HG03442 (cell line): ENCODE measurements around the gene KRT31.
"Not testable (repeated sequence)": the region's sequence is repeated elsewhere in the genome, so short reads cannot be mapped to it uniquely, and the experiment has no call there.

Experiments
- ATAC-seq: cut with Tn5 transposase; IDR thresholded peaks from one replicate; pipeline ENCODE4 v1.9.1; 2021; ENCODE audit warnings: mild to moderate bottlenecking, moderate library complexity; ENCODE audit not compliant: unreplicated experiment

The KRT31 gene

DNA sequence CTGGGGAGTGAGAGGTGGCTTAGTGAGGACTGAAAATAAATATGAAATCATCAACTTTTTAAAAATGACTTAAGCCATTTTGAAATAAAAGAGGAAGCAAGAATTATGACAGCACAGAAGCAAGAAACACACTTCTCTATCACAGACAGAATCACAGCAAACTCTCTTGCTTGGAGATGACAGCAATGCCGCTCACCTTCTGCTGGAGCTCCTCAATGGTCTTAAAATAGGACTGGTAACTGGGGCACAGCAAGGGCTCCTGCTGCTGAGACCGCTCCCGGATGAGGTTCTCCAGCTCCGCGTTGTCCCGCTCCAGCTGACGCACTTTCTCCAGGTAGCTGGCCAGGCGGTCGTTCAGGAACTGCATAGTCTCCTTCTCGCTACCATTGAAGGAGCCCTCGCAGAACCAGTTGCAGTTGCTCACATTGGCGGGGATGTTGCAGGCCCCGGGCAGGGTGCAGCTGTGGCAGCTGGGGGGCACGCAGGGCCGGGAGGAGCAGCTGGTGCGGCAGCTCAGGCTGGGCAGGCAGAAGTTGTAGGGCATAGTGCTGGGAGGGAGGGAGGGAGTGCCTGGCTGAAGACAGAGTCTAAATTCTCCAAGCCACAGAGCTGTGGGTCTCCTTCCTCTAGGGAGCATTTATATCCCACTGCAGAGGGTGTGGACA is at the start of gene KRT31:
Gene KRT31 (minus strand): TSS at position 613 of the 665 bp plus-strand sequence. CDS start 69 bp downstream, at position 544.
- no peak for ATAC-seq

DNA sequence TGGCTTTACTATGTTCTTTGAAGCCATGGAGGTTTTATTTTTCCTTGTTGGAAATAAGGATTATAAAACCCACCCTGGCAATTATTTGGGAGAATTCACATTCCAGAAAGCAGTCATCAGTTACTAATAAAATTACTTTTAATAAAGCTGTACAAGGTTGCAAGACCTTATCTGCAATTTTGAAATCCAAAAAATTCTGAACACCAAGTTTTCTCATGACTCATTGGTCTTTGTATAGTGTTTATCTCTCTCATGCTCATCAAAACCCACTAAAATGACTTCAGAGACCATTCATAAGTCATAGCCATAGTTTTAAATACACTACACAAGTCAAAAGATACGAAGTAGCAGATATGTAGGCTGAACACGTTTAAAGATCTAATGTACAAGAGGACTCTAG is 49.4 kb upstream of the KRT31 start:
- ATAC-seq, result no peak

GRCh38 chr17:41444640-41445039 is 47.2 kb upstream of the KRT31 start:
- no peak for ATAC-seq

GRCh38 chr17:41444186-41444585 is 46.8 kb upstream of the KRT31 start:
- no peak for ATAC-seq

DNA sequence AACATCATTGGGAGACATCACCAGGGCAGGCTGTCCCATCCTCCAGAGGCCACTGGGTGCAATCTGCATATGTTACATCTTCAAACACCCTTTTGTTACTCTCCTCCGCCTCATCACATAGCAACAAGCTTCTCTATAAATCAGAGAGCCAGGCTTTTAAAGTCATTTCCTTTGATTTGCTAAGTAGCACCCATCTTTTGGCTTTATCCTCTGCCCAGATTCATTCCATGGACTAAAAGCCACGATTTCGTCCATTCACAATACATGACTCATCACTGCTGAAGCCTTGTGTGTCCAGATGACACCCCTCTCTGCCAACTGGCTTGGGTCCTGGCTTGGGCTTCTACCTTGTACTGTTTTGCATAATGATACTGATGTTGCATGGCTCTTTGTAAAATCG is 45.3 kb upstream of the KRT31 start:
- no peak for ATAC-seq

GRCh38 chr17:41440531-41441033 is 43.2 kb upstream of the KRT31 start, which contains the start of gene KRT38:
Gene KRT38 (minus strand): TSS chr17:41440983. CDS start chr17:41440921, 62 bp downstream.
- no peak for ATAC-seq

DNA sequence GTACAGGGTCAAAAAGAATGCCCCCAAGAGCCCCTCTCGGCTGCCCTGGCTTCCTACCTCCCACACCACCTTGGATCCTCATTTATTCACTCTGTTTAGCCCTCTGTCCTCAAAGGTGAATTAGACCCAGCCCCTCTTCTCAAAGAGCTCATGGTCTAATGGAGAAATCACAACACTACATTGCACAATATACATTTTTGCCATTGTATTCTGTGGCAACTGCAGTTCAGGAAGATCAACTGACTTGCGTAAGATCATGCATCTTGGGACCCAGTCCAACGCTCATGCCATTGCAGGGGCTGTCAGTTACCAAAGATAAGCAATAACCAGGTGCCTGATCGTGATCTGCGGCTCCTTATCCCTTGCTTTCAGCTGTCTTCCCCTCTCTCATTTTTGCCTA is 42.0 kb upstream of the KRT31 start:
- ATAC-seq, result no peak

GRCh38 chr17:41437769-41438168 is 40.4 kb upstream of the KRT31 start:
- no peak for ATAC-seq

- no peak for ATAC-seq
Measured at GRCh38 chr17:41437254-41437653, 39.8 kb upstream of the KRT31 start.

GRCh38 chr17:41434415-41434814 is 37.0 kb upstream of the KRT31 start:
- no peak for ATAC-seq

GRCh38 chr17:41434005-41434404 is 36.6 kb upstream of the KRT31 start:
- ATAC-seq, result no peak

DNA sequence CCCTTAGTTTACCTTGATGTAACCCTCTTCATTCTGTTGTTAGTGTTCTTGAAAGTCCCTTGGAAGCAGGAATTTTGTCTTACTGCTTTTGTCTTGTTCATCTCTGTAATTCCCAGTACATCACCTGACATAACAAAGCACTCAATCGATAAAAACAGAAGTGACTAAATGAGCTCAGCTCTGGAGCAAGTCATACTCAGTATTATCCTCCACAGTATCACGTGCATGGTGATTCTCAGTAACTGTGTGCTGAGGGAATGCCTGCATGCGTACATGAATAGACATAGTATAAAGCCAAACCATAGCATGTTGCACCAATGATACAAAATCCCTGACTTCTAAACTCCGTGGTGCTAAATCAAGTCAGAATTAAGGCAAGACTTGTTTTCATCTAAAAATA is 36.2 kb upstream of the KRT31 start:
- no peak for ATAC-seq

GRCh38 chr17:41430376-41430775 is 33.0 kb upstream of the KRT31 start:
- ATAC-seq, result not testable (repeated sequence)

- ATAC-seq, result no peak
Measured at GRCh38 chr17:41429667-41430066, 32.3 kb upstream of the KRT31 start.

DNA sequence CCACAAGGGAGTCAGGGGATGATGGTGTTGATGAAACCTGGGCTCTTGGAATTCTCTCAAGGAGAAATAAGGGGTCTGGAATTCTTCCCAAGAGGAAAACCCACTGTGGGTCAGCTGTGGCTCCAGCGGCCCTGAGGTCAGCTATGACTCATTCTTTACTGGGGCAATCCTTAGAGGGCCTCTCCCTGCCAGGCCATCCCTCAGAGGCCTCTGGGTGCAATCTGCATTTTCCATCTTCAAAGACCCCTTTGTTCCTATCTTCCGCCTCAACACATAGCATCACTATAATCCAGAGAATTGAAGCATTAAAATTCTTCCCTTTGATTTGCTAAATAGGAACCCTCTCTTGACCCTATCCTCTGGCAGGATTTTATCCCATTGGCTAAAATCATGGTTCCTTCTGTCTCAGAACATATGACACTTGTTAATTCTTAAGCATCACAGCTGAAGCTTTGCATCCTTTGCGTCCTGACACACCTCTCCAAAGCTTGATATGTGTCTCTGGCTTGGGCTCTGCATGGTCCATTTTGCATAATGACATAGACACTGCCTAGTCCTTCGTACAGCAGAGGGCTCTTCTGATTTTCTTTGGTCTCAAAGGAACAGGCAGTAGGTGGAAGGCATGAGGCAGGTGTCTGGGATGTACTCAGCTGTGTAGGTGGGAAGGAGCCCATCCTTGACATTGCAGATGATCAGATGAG is 31.3 kb upstream of the KRT31 start:
- ATAC-seq, result no peak

DNA sequence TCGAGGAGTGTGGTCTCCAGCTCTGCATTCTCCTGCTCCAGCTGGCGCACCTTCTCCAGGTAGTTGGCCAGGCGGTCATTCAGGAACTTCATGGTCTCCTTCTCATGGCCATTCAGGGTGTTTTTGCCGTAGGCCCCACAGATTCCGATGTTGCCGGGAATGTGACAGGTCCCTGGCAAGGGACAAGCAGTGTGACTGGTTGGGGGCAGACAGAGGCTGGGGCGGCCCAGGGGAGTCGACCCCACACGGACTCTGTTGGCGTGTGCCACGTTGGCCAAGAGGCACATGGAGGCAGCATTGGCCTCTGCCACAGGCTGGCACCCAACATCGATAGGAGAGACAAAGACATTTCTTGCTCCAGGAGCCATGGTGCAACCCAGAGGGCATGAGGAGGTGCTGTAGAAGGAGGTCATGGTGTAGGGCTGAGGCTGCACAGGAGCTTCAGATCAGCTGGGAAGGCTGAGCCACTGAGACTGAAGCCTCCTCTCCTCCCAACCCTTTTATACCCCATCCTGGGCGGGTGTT is 26.8 kb upstream of the KRT31 start, which contains the start of gene KRT37:
Gene KRT37 (minus strand): TSS at position 475 of the 525 bp plus-strand sequence. CDS start 62 bp downstream, at position 413.
- ATAC-seq, result no peak

- not testable (repeated sequence) for ATAC-seq
Measured at GRCh38 chr17:41422586-41422985, 25.2 kb upstream of the KRT31 start.

GRCh38 chr17:41421617-41422016 is 24.2 kb upstream of the KRT31 start:
- ATAC-seq, result no peak

DNA sequence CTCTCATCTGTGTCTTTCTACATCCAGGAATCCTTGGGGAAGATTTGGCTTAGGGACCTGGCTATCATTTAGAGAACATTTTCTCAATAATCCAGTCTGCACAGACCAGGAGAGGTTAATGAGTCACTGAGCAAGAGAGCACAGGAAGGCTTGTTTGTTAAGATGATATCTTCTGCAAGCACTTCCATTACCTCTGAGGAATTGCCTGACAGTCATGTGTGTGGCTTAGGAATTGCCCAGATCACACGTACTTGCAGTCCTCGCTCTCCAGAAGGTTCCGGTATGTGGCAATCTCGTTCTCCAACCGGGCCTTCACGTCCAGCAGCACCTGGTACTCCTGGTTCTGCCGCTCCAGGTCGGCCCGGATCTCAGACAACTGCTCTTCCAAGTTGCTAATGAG is 23.7 kb upstream of the KRT31 start:
- ATAC-seq, result no peak

- ATAC-seq, result no peak
Measured at GRCh38 chr17:41420134-41420533, 22.7 kb upstream of the KRT31 start.

DNA sequence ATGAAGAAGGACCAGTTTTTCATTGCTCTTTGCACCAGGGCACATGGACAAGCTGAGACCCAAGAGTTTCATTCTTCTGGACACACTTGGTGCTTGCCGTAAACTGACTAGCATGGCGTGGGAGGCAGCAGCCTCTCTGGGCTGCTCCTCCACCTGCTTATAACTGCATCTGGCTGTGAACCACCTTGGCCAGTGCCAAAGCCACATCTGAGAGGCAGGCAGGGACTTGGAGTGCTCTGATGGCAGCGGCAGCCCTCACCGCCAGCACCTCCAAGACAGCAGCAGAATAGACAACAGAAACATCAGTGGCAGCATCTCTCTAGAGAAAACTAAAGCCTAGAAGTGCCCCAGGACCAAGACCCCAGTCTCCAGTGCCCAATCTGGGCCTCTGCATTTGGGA is 22.3 kb upstream of the KRT31 start:
- no peak for ATAC-seq
